ENCODE data around the gene CDH7.

The CDH7 gene, protein sequence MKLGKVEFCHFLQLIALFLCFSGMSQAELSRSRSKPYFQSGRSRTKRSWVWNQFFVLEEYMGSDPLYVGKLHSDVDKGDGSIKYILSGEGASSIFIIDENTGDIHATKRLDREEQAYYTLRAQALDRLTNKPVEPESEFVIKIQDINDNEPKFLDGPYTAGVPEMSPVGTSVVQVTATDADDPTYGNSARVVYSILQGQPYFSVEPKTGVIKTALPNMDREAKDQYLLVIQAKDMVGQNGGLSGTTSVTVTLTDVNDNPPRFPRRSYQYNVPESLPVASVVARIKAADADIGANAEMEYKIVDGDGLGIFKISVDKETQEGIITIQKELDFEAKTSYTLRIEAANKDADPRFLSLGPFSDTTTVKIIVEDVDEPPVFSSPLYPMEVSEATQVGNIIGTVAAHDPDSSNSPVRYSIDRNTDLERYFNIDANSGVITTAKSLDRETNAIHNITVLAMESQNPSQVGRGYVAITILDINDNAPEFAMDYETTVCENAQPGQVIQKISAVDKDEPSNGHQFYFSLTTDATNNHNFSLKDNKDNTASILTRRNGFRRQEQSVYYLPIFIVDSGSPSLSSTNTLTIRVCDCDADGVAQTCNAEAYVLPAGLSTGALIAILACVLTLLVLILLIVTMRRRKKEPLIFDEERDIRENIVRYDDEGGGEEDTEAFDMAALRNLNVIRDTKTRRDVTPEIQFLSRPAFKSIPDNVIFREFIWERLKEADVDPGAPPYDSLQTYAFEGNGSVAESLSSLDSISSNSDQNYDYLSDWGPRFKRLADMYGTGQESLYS

DNA sequence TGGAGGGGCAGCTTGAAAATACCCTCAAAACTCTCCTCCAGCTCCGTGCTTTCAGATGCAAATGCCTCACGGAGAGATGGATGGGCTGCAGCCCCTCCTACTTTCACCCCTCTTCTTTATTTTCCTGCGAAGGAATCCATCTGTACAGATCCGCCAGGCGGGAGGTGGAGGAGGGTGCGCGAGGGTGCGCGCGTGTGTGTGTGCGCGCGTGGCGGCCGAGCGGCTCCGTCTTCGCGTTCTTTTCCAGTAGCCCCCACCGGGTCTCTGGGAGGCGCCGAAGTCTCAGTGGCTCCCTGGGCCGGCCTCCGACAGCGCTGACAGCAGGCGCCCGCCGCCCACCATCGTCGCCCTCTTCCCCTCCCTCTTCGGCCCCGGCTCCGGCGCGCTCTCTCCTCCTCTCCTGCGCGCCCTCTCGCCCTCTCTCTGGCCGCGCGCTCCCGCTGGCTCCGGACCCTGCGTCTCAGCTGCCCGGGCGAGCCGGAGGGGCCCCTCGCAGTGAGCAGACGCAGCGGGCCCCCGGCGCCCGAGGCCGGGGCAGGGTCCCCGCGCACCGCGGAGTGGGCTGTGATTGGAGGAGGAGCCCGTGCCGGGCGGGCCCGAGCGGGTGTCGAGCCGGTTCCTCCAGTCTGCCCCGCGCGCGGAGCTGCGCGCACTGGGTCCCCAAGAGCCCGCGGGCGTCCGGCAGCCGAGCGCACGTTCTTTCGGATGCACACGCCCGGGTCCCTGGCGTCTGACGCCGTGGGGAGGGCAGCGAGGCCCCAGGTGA lies at the start of gene CDH7:
Gene CDH7 (plus strand): TSS at position 624 of the 766 bp plus-strand sequence. CDS start 11,831 bp downstream, outside the sequence.
- DNase-seq (ENCODE audit: low spot score): no peak

DNA sequence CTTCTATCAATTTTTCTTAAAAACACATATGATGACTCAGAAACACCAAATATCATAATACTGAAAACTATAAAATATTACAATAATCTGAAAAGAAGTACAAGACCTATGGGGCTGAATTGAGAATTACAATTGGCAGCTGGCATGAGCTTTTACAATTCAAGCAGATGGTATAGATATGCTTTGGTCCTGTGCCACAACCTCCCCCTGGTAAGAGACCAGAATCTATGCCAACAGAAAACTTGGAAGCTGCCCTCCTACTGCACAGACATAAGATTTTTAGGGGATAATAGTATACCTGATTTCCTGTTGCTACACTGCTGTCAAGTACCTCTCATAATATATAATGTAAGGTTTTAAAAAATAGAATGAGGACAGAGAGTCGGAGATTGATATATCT lies 46.8 kb upstream of the CDH7 start:
- no peak for DNase-seq (ENCODE audit: low spot score)

DNA sequence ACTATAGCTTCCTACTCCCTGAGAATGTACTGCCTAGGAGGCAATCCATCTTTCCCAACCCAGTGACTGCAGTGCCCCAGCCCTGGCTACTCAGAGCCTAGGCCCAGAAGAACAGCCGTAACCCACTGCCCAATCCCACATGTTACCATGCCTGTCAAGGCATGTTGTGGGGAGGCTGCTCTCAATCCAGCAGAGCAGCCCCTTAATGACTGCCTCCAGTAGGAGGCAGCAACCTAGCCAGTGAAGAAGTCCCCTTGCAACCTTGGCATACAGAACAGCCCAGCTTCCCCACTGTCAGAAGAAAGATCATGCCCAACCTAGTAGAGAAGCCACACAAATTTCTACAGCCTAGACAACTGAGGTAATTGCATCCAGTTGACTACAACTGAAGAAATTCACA lies 44.2 kb upstream of the CDH7 start:
- DNase-seq (ENCODE audit: low spot score): no peak

DNA sequence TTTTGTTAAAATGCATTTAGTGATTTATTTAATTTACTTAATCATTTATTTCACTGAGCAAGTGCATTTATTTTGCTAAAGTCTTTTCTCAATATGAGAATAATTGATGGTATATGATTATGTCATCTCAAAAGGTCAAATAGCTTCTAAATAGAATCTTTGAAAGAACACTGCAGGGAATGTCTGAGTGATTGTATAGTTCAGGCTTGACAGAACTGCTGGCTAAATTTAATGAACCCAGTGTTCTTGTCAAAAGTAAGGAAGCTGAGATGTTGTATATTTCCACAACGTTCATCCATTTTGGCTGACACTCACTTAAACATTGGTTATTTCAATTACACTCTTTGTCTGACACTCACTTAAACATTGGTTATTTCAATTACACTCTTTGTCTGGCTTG lies 39.3 kb upstream of the CDH7 start:
- DNase-seq (ENCODE audit: low spot score): no peak

DNA sequence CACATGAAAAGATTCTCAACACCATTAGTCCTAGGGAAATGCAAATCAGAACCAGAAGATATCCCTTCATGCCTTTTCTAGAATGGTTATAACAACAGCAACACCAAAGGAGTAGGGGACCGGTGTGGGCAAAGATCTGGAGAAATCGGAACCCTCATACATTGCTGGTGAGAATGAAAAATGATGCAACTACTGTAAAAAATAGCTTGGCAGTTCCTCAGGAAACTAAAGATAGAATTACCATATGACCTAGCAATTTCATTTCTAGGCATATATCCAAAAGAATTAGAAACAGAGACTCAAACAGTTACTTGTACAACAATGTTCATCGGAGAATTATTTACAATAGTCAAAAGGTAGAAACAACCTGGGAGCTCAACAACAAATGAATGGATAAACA lies 29.2 kb upstream of the CDH7 start:
- DNase-seq (ENCODE audit: low spot score): no peak

DNA sequence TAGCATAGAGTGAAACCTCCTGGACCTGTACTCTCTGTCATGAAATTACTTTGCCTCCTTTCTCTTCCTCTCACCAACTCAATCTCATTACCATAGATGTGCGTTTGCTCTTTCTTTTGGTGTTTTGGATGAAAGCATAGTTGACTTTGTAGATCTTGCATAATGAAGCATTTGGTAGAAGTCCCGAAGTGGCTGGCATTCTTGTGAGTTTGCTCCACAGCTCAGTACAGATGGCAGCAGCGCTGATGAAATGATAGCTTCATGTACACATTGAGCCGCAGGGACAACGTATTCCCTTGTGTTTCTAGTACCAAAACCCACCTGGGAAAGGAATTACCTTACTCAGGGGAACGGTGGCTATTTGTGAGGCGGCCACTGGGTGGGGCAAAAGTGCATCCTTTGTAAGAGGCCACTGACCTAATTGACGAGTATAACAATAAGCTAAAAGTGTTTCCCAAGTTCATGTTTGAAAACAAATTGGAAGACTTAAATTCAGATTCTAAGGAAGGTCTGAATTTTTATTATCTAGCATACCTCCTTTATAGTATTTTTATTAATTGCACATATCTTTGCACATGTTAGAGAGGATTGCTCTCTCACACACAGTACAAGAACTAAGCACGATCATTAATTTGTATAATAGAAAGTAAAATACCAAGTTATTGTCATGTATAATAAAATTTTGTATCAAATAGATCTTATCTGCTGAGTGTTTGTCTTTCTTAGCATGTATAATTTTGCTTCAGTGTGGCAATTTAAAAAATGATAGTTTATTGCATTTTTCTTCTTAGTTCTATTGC lies 25.4 kb upstream of the CDH7 start:
- DNase-seq (ENCODE audit: low spot score): peak; percentile 10

DNA sequence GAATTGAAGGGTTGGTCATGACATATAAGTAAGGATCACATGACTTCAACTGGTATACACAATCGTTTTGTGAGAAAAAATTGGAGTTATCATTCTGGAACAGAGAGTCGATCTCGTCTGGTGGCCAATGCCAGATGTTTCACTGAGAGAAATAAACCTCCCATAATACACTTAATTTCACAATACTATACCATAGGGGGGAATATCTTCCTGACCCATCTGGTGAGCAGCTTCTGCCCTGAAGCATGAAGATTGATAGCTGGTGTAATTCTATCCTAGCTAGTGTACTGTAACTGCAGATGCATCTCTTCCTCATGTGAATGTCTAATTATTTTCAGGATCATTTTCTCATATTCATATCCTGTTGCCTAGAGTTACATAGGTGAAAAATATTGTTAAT lies 15.7 kb upstream of the CDH7 start:
- no peak for DNase-seq (ENCODE audit: low spot score)

DNA sequence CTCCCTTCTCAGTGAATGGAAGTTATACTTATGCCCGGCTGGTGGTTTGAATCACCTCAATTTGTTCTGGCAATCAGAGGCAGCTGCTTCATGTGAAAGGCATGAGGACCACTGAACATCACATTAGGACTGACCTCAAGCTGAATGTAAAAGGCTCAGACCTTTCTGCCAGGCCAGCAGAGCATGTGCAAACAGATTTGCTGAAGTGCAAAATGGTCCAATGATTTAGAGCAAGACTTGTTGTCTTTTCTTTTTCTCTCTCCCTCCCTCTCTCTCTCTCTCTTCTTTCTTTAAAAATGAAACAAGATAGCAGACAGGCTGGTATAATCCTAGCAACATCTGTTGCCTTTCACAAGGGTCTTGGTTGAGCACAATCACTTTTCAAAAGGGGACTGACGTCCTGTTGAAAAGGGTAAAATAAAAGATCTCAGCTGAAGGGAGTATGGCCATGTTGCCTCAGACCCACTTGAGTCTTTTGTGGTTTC lies 13.3 kb upstream of the CDH7 start:
- no peak for DNase-seq (ENCODE audit: low spot score)

DNA sequence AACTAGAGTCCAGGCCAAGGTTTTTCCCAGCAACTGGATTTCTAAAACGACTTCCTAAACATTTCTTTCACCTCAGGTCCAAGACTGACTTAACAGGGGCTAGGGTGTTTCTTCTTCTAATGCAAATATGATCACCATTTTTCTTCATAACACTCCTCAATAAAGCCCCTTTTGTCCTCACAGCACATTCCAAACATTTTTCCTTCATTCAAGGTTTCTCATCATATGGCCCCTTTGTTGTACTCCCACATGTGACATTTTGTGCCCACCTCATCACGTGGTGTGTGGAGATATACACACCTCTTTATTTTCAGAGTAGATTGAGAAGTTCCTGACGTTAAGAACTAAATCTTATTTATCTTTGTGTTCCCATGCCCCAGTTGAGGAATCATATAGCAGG lies 3.9 kb upstream of the CDH7 start:
- DNase-seq (ENCODE audit: low spot score): no peak

DNA sequence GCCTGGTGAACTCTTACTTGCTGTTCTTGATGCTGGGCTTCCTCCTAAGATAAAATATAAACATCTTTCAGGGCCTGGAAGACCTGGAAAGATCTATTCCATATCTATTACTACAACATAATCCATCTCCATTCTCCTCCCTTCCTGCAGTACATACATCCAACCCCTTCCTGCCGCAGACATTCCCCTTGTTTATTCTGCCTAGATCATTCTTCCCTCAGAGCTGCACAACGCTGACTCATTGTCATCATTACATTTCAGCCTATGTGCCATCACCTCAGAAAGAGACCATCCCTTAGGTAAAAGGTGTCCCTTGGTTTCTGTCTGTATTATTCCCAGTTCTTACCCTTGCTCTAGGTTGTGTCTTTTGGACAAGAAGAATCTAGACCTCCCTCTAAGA lies 2.5 kb upstream of the CDH7 start:
- DNase-seq (ENCODE audit: low spot score): no peak

DNA sequence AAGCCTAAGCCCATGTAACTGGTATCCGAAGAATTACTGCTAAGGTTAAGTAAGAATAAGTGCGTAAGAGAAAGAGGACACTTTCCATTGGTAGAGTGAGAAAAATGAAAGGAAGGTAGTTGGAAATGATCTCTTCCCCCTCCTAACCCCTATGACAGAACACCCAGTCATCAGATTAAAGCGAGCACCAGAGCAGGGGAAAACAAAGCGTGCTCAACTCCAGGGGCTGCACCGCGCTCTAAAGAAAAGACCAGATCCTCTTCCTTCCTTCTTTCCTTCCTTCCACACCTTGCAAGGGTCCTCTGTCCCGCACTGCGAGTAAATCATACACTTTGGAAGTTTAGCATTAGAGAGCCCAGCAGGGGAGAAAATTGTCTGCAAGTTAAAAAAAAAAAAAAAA lies 971 bp upstream of the CDH7 start:
- no peak for DNase-seq (ENCODE audit: low spot score)

DNA sequence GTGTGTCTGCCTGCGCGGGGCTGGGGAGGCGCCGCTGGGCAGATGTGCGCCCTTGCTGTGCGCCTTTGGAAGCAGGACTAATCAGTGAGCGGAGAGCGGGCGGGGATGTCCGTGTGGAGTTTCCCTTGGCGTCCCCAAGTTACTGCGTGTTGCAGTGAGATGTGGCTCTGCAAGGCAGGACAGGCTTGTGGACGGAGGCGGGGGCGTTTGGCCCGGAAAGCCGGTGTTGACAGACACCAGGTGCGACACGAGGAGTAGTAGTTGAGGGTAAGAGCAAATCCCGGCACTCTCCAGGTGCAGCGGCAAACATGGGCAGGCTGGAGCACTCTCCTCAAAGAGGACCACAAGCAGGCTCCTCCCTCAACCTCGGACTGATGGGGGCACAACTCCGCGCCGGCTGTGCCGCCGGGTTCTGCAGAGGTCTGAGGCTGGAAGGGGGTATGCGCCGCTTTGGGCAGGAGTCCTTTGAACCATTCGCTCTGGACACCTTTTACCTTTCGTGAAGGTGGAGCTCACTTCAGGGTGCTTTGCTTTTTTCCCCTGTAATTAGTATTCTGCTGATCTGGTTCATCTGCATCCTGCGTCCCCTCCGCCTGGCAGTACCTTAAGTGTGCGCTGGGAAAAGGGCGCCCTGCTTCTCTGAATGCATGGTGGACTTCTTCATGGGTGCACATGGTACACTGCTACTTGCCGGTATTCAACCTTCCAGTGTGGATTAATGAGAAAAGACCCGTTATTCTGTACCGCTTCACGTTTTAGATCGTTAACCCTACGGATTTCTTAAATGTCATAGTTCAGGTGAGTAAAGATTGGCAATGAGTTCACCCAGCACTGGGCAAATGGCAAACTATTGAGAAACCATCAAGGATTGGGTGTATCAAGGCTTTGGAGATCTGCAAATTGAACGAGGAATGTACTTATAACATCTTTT lies 608 bp downstream of the CDH7 start:
- no peak for DNase-seq (ENCODE audit: low spot score)

DNA sequence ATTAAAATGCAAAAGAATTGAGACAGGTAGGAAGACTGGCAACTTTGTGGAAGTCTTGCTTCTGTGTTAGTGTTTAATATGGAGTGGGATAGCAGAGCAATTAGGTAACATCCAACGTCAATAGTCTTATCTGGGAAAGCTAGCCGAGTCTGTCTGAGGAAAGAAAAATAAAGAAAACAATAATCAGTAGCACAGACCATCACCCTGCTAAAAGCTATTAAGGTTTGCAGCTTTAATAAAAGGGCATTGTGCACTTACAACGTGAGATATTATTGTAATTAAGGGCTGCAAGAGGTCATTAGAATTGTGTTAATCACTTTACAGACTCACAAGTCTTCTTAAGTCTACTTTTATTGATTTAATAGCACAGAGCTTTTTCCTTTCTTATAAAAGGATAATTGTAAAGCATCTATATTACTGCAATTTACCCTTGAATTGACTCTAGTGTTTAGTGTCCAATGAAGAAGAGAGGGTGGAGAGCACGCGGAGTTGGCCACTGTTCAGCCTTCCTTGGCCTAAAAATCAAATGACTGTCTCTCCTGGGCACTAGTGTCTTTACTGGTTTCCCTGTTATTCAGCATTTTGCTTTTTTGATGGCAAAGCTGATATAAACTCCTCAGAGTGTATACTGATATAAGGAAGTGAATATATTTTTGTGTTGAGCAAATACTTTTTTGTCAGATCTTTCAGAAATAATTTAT lies 2.0 kb downstream of the CDH7 start:
- DNase-seq (ENCODE audit: low spot score): no peak

DNA sequence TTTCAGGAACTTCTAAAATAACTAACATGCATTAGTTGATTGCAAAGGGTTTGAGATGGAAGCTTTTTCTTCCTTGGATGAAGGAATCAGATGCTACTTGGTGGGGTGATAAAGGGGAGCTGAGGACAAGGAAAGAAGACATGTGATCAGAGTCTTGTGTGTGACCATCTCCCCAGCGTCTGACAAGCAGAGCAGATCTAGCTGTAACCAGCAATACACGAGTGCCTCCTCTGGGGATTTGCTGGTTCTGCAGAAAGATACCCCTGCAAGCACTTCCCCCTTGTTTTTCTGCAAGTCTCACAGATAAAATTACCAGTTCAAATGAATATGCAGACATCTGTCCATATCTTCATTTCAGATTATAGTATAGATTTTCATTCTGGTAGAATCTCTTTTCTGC lies 2.7 kb downstream of the CDH7 start:
- peak; percentile 61 for DNase-seq (ENCODE audit: low spot score)

DNA sequence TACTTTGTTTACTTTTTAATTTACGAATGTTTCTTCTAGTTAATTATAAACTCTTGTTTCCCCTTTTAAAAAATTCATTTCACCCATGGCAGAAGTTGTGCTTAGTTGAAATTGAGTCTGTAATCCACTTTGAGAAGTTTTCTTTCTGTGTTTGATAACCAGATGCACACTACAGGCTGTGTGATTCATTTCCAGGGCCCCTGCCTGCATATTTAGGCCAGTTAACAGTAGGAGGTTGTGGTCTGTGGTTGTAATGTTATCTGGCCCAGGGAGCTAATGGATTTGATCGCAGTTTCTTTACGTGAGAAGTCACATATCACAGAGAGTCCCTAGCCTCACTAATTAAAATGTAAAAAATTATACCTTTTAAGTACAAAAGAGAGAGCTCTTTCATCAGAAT lies 3.3 kb downstream of the CDH7 start:
- no peak for DNase-seq (ENCODE audit: low spot score)

DNA sequence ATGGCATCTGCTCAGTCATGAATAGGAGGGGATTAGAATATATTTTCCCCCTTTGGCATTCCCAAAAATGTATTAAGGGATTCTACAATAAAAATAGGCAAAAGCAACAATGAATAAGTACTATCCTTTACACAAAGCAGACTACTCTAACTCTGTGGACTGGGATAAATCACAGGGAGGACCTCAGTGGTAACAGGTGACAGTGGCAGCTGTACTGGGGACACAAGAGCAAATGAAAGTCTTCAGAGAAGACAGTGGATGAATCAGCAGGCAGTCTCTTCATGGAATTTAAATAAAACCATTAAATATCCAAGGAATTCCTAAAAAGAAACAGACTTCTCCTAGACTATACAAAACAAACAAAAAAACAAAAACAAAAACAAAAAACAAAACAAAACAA lies 4.8 kb downstream of the CDH7 start:
- no peak for DNase-seq (ENCODE audit: low spot score)

DNA sequence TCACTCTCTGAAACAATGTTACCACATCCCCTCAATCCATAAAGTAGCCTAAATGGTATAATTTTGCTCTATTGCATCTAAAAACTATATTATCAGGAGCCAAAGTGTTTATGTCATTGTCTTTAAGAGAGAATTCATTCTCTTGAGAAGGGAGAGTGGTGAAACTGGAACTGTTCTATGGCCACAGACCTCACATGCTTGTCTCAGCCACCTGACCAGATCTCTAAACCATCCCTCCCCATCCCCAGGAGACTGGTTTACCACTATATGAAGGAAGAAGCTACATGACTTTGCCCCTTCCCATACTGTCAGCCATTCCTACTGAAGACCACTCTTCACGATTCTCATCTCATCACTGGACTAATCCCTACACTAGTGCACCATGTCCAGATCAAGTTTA lies 9.6 kb downstream of the CDH7 start:
- DNase-seq (ENCODE audit: low spot score): no peak

DNA sequence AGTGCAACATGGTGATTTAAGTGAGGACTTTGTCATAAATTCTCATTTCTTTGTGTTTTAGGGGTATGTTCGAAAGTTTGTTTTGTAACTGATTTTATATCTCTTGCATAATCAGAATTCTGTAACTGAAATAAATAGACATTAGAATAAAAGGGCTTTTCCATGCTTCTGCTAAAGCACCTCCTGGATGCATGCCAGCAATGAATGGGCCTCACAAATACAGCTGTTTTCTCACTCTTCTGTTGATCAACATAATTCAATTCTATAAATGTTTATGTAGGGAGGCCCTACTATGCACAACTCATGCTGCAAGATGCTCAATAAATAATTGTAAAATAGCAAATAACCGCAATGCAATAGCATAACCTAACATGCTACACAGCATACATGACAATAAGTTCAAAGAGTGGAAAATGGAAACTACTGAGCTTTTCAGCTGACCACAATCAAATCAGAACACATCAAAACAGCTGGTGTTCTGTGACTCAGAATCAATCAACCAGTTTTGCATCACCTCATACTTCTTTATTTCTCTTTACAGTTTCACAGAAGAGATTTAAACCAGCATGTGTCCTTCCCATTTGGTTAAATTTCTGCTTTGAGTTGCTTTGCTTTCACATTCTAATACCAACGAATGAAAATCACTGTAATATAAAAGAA lies 11.0 kb downstream of the CDH7 start:
- DNase-seq (ENCODE audit: low spot score): no peak

DNA sequence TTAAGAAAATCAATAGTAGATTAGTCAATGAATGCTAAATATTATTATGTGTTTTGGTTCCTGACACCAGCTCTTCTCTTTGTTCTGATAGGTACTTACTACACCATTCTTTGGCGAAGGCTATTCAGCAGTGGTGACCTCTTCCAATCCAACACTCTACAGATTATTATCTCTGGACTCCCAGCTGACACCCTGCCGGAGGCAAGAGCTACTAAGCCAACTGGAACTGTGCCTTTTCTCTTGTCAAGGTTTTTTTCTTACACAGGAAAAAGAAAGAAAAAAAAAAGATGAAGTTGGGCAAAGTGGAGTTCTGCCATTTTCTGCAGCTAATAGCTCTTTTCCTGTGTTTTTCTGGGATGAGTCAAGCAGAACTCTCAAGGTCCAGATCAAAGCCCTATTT lies 11.7 kb downstream of the CDH7 start:
- no peak for DNase-seq (ENCODE audit: low spot score)

DNA sequence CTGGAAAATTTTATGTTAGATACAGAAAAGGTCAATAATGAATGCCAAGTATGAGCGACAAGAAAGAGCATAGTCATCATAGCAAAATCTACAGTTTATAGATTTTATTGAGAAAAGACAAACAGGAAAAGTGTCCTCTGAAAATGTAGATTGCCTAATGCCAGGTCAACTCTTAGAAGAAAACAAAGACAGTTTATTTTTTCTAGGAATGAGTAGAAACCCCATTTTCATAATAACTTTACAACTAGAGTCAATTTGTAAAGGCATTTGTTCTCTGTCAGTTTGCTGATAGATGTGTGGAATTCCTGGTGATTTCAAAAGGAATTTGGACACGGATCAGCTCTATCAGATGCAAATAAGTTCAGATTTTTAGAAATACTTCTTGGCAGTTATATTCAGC lies 16.6 kb downstream of the CDH7 start:
- DNase-seq (ENCODE audit: low spot score): no peak

Measured in HuH-7 (cell line).